AG10803 (cell line): ENCODE measurements around the gene PGGT1B.
"Not testable (repeated sequence)": the region's sequence is repeated elsewhere in the genome, so short reads cannot be mapped to it uniquely, and the experiment has no call there.

Source experiments
- DNase-seq: peaks from one replicate; pipeline ENCODE4 v3.0.0; 2010; ENCODE audit warnings: low read depth
- H3K4me3 ChIP-seq: 2 replicates; pipeline ENCODE4 v1.5.1; 2011; ENCODE audit warnings: mild to moderate bottlenecking, low read length, control low read depth
- TF ChIP-seq, protein P1 (sequence below): conservative IDR thresholded peaks from 2 replicates; pipeline ENCODE4 v1.5.1; 2011; ENCODE audit warnings: mild to moderate bottlenecking, low read length, control low read depth, inconsistent platforms

Gene PGGT1B

DNA sequence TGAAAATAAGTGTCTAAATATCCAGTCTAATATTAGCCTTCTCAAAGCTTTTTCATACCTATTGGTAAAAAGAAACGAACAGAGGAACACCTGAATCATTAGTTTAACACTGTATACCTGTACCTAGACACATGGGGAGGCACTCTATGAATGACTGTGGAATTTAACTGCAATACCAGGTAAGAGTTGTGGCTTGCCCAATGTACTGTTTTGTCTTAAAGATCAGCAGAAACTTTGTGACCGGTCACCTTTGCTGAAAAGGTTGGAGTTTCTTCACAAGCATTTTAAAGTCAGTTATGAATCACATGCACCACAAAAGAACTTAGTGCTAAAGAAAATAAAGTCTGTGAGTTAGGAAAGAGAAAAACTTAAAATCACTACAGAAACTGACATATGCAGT, 2.4 kb downstream of the PGGT1B start:
- no peak overlapping the region for H3K4me3 ChIP-seq
- no peak for DNase-seq
- TF ChIP-seq, protein P1, sequence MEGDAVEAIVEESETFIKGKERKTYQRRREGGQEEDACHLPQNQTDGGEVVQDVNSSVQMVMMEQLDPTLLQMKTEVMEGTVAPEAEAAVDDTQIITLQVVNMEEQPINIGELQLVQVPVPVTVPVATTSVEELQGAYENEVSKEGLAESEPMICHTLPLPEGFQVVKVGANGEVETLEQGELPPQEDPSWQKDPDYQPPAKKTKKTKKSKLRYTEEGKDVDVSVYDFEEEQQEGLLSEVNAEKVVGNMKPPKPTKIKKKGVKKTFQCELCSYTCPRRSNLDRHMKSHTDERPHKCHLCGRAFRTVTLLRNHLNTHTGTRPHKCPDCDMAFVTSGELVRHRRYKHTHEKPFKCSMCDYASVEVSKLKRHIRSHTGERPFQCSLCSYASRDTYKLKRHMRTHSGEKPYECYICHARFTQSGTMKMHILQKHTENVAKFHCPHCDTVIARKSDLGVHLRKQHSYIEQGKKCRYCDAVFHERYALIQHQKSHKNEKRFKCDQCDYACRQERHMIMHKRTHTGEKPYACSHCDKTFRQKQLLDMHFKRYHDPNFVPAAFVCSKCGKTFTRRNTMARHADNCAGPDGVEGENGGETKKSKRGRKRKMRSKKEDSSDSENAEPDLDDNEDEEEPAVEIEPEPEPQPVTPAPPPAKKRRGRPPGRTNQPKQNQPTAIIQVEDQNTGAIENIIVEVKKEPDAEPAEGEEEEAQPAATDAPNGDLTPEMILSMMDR, result no peak

DNA sequence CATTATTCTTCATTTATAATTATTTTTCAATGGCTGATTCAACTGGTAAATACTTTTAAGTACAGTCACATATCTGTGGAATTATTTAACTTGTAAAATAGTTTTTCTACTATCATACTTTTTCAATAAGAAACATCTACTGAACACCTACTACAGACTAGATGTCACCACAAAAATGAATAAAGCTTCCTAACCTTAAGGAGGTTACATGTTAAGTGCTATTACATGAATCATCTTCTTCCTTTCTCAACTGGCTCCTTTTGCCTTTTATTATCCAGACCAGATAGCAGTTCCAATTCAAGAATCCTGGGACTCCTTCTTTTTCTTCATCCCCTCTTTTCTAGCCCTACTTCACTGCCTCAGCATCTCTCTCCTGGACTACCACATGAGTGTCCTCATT, 4.7 kb downstream of the PGGT1B start:
- H3K4me3 ChIP-seq, result no peak overlapping the region
- TF ChIP-seq, protein P1, result no peak
- DNase-seq, result peak; percentile 28

DNA sequence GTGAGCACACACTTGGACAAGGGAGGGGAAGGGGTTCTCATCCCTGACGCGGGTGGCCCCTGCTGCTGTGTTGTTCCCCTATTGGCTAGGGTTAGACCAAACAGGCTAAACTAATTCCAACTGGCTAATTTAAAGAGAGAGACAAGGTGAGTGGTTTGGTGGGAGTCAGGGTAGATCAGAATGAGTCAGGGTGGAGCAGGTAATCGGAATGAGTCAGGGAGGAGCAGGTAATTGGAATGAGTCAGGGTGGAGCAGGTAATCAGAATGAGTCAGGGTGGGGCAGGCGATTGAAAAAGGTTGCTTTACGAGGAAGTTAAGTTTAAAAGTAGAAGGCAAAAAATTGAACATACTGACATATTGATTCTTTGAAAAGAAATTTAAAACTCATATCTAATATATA, 13.3 kb downstream of the PGGT1B start:
- not testable (repeated sequence) for DNase-seq

DNA sequence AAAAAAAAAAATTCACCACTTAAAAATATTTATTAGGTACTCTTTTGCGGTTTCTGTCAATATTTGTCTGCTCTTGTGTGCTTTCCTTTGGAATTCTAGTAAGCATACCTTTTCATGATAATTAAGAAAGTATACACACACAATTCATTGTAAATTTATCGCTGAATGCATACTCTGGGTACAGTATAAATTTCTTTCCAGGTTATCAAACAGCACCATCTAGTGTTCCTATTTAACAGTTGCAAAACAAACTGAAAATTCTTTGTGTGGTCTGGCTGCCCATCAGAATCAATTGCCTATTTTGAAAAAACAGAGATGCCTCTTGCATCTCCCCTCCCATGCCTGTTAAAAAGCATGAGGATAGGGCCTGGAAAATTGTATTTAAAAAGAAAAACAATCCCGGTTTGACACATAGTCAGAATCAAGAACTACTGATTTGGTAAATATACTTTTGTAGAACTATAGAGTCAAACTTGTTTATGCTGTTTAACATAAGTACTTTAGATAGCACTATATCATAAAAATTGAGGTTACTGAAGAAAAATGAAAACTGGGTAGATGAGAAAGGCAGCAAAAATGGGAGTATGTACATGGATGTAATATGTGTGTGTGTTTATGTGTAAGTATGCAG, 16.2 kb downstream of the PGGT1B start:
- TF ChIP-seq, protein P1, result peak; percentile 72
- DNase-seq, result peak; percentile 37
- H3K4me3 ChIP-seq, result no peak overlapping the region

More for the DNA sequence above, 13.3 kb downstream of the PGGT1B start:
- not testable (repeated sequence) for H3K4me3 ChIP-seq

DNA sequence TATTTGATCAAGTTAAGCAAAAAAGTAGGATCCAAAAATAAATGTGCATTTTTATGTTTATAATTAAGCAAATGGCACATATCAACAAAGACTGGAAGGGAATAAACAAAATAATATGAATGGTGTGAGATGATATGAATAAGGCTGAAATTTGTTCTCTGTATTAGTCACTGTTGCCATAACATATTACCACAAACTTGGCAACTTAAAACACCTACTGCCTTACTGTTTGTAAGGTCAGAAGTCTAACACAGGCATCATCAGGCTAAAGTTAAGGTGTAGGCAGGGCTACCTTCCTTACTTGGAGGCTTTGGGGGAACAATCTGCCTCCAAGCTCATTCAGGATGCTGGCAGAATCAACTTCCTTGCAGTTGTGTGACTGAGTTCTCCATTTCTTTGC, 19.3 kb downstream of the PGGT1B start:
- no peak overlapping the region for H3K4me3 ChIP-seq
- peak; percentile 51 for DNase-seq
- TF ChIP-seq, protein P1, result no peak

DNA sequence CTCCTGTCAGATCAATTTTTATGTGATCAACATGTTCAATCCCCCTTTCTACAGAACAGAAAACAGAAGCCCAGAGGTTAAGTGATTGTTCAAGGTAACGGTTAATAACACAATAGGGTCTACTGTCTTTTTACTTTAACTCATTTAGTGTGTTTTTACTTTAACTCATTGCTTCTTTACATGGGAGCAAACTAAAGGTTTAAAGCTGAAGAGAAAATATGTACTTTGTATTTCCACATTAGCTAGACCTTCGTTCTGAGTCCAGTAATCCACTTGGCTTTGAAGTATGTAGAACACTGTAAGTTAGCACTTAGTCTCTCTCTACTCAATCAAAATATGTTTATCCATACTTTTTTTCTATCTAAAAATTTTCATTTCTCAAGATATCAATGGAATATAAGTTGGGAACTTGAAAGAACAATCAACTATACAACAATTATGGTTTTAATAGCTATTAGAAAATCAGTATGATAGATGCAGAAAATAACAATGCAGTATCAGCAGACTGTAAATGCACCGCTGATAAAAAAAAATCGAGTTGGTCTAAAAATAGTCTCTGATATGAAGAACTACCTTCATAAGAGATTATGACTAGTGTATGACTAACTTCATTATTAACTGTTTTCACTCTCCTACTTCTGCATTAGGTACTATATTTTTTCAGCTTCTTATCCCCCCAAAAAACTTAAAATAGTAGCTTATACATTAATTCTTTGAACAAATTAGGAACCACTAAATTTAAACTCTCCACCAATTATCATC, 20.6 kb downstream of the PGGT1B start:
- H3K4me3 ChIP-seq, result no peak overlapping the region
- TF ChIP-seq, protein P1, result no peak
- no peak for DNase-seq

DNA sequence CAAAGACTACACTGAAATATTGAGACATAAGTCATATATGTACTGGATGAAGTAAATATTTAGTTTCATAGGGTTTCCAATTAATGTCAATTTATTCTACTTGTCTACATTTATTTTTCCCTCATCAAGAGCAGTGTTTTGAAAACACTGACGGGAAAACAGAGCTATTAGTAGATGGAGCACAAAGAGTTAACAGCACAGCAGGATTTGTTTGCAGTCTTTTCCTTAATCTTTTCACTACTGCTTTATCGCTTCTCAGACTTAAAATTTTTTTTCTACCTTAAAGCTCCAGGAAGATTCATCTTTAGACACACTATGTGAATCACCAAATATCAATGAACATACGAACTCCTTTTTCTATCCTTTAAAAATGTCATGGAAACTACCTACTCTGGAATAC, 25.6 kb downstream of the PGGT1B start:
- no peak for DNase-seq
- no peak overlapping the region for H3K4me3 ChIP-seq
- TF ChIP-seq, protein P1, result no peak
